Large intestine (tissue), 3 donors: ENCODE data around the gene STX8. TPM values are rescaled to one million over a fixed set of nuclear protein-coding genes. Genes with fewer than 3 reads are reported as not detected.

ENCODE experiments used
- DNase-seq, 2 donors: peaks; one replicate each; pipeline versions ENCODE4 v3.0.0 to v3.0.0-alpha.2; 2013
- H3K27ac ChIP-seq: one replicate; pipeline ENCODE4 v1.5.1; 2013; ENCODE audit warnings: low read length
- H3K27me3 ChIP-seq: 2 replicates; pipeline ENCODE4 v1.6.1; 2013; ENCODE audit warnings: low read length; ENCODE audit not compliant: control insufficient read depth, insufficient read depth
- H3K36me3 ChIP-seq: 2 replicates; pipeline ENCODE4 v1.6.1; 2013; ENCODE audit warnings: low read length; ENCODE audit not compliant: control insufficient read depth, insufficient read depth
- H3K4me1 ChIP-seq: one replicate; pipeline ENCODE4 v1.6.1; 2013; ENCODE audit warnings: low read length; ENCODE audit not compliant: control insufficient read depth, insufficient read depth
- H3K4me3 ChIP-seq: one replicate; pipeline ENCODE4 v1.5.1; 2013; ENCODE audit warnings: low read length
- H3K9me3 ChIP-seq: one replicate; pipeline ENCODE4 v1.6.1; 2013; ENCODE audit warnings: mild to moderate bottlenecking, low read depth, low read length, moderate library complexity; ENCODE audit not compliant: control insufficient read depth
- WGBS: methylation state at CpG from one replicate; pipeline ENCODE4 v1.1.5; 2013; ENCODE audit warnings: low lambda C conversion rate; ENCODE audit not compliant: insufficient coverage; 5-methylcytosine and 5-hydroxymethylcytosine counted together
- polyA plus RNA-seq: library from polyadenylated mRNA; unstranded; fragments of 120-200 nt; gene quantifications from one replicate; pipeline ENCODE4 v1.2.1, GENCODE V29; 2013

Gene STX8
- polyA plus RNA-seq, 1 donor, result 53.6 TPM

DNA sequence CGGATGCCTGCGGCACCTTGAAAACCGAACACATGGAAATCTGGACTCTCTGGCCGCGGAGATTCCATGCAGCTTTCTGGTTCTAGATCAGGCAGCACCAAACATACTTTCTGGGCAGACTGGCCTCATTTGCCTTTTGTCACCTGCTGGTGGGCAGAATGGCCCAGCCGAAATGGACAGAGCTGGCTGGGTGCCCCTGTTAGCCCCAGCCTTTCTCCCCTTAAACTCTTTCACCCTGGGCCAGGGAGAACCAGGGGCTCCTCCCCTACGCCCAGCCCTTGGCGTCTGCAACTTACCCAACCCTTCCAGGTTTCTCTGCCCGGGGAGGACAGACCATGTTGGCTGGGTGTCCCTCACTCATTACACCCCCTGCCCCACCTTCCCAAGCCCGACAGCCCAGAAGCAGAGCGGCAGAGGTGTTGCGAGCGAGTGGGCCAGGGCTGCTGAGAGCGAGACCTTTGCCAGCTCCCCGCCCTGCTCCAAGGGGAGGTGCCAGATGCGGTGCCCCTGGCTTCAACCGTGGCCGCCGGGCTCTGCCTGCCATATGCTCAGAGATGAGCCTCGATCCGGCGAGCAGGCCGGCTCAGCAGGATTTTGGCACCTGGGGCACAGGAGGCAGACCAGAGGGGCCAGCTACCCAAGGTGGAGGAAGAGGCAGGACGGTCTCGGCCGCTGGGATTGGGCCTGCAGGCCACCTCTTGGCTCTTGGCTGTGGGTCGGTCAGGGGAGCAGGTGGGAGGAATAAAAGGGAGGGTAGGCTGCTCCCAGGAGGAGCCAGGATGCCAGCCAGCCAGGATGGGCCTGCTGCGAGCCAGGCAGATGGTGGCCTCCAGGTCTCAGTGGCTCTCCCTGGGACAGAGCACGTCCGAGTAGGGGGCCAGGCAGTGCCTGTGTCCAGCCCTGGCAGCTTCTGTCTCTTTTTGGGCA lies 363.0 kb downstream of the STX8 start:
- no peak for DNase-seq
- no peak overlapping the region for H3K4me3 ChIP-seq
- no peaks in the 10 kb centered on the region for H3K36me3 ChIP-seq
- WGBS, result no CpG with 5 or more reads among the region's 30 CpGs
- no peaks in the 10 kb centered on the region for H3K27me3 ChIP-seq
- H3K27ac ChIP-seq, result no peak overlapping the region
- H3K9me3 ChIP-seq, result peaks cover 13% of the 10 kb centered on the region
- no peaks in the 10 kb centered on the region for H3K4me1 ChIP-seq

DNA sequence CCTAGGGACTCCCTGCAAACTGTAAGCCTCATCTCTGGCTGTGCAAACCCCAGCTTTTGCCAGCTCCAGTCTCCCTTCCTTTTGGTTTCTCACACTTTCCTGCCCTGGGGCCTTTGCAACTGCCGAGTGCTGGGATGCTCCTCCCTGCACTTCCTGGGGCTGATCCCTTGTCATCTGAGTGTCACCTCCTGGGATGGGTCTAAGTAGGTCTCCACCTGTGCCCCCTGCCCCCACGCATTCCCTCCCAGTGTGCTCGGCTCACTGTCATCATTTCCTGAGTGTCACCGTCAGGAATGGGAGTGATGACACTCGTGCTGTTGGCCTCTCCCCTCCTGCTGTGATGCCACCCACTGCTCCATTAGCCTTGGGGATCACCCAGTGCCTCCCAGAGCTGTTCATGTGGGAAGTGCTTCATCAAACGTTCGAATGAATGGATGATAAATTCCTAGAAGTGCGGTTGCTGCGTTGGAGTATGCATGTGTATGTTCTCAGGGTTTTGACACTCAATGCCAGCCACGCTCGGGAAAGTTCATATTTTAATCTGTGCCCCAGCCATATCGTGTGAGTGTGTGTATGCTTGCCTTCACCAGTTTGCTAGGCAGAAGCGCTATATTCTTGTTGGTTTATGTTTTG lies 364.4 kb downstream of the STX8 start:
- H3K4me3 ChIP-seq, result no peak overlapping the region
- DNase-seq, result no peak
- no peaks in the 10 kb centered on the region for H3K27me3 ChIP-seq
- peaks cover 14% of the 10 kb centered on the region for H3K4me1 ChIP-seq
- H3K36me3 ChIP-seq, result no peaks in the 10 kb centered on the region
- WGBS, result no CpG with 5 or more reads among the region's 13 CpGs
- H3K9me3 ChIP-seq, result peaks cover 12% of the 10 kb centered on the region
- H3K27ac ChIP-seq, result no peak overlapping the region

DNA sequence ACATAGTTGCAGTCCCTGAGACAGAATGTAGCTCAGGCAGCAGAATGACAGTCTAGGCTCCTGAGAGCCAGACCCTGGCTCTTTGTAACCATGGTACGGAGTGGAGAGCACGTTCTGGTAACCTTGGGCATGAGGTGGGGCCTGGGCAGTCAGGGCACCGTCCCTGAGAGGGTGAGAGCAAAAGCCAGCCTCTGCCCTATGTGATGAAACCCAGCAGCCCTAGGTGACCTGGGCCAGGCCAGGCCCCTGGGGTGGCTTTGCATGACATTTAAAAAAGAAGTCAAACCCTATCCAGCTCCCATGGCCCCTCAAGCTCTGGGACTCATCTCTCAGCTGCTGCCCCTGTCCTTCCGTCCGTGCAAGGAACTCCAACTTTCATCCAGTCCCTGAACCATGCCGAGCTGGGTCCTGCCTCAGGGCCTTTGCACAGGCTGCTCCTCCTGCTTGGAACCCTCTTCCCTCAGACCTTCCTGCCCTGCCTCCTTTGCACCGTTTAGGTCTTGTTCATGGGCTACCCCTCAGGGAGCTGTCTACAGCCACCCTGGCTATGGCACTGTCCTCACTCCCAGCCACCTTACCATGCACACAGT lies 365.7 kb downstream of the STX8 start:
- no peak for DNase-seq
- WGBS, result 92% methylated on average over 2 of the region's 7 CpGs
- H3K27me3 ChIP-seq, result no peaks in the 10 kb centered on the region
- H3K9me3 ChIP-seq, result peaks cover under 1% of the 10 kb centered on the region
- peaks cover 22% of the 10 kb centered on the region for H3K4me1 ChIP-seq
- H3K4me3 ChIP-seq, result no peak overlapping the region
- H3K27ac ChIP-seq, result no peak overlapping the region
- no peaks in the 10 kb centered on the region for H3K36me3 ChIP-seq

DNA sequence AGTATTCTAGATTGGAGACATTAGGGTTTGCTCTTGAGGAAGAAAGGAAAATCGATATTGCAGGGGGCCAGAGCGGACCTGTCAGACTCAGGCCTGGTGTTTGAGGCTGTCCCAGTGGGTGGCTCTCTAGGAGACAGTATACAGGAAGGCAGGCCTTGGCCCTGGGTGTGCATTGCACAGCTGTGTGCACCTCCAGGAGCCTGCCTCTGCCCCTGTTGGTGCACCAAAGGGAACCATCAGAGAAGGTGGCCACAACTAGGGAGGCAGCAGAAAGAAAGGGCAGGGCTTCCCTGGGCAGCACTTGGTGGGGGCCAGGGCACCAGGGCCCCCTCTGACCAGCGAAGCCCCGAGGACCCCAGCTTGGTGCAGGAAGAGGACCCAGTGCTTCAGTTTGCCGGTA lies 366.3 kb downstream of the STX8 start:
- no CpG with 5 or more reads among the region's 5 CpGs for WGBS
- no peak for DNase-seq

DNA sequence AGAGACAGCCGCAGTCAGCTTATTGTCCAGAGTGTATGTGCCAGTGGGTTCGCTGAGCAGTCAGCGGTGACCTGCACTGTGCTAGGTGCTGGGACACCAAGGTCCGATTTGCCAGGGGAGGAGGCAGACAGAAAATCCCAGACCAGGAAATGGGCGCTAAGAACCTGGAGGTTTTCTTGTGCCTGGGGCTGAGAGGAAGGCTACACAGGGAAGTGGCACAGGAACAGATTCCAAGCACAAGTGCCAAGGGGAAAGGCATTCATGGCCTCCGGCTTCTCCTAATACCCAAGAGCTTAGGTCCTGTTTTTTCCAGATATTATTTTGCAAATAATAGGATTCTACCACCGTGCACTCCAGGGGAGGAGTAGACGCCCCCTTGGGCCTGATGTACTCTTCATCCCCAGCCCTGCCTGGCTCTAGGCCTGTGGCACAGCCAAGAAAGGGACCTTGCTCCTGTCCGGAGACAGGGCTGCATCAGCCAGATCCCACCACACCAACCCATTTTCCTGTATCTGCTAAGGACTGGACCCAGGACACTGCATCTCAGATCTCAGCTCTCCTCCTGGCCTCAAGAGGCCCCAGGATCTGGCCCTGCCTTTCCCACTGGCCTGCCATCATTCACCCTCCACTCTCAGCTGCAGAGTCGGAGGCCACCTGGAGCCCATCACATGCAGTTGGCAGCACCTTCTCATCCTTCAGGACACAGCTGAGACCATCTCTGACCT lies 367.1 kb downstream of the STX8 start:
- Histone ChIP-seq H3K27ac (no peak overlapping the region), H3K9me3 (no peaks in the 10 kb centered on the region), H3K27me3 (no peaks in the 10 kb centered on the region), H3K4me1 (peaks cover 22% of the 10 kb centered on the region), H3K36me3 (no peaks in the 10 kb centered on the region), H3K4me3 (no peak overlapping the region)
- WGBS, result no CpG with 5 or more reads among the region's 10 CpGs
- DNase-seq, result no peak

More for the DNA sequence above, 366.3 kb downstream of the STX8 start:
- H3K9me3 ChIP-seq, result no peaks in the 10 kb centered on the region
- H3K36me3 ChIP-seq, result no peaks in the 10 kb centered on the region
- H3K27ac ChIP-seq, result no peak overlapping the region
- peaks cover 22% of the 10 kb centered on the region for H3K4me1 ChIP-seq
- H3K27me3 ChIP-seq, result no peaks in the 10 kb centered on the region
- H3K4me3 ChIP-seq, result no peak overlapping the region

DNA sequence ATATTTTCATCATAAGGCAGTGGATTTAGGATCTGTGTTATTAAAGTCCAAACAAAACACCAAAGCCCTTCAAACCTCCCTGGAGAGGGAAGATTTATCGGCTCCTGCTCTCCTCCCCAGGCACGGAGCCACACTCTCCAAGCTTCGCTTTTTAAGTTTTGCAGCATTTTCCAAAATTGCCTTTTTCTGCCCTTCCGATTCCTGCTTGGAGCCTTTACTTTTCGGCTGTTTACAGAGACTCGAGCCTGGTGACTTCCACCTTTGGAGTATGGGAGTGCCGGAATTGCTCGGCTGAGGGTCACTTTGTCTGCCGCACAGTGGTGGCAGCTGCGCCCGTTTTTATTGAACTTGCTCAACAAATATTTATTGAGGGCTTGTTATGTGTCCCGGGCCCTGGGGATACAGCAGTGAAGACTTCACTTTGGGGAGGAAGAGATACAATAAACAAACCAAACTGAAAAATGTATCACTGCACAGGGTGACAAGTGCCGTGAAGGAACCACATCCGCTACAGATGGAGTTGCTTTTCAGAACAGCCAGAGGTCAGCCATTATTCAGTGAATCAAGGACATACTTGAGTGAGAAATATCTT lies 368.8 kb downstream of the STX8 start:
- WGBS, result no CpG with 5 or more reads among the region's 14 CpGs
- Histone ChIP-seq H3K27me3 (no peaks in the 10 kb centered on the region), H3K4me3 (no peak overlapping the region), H3K4me1 (peaks cover 22% of the 10 kb centered on the region), H3K9me3 (no peaks in the 10 kb centered on the region), H3K27ac (peak overlapping the region; percentile 46), H3K36me3 (no peaks in the 10 kb centered on the region)
- peak; percentile 54 to 74 for DNase-seq

DNA sequence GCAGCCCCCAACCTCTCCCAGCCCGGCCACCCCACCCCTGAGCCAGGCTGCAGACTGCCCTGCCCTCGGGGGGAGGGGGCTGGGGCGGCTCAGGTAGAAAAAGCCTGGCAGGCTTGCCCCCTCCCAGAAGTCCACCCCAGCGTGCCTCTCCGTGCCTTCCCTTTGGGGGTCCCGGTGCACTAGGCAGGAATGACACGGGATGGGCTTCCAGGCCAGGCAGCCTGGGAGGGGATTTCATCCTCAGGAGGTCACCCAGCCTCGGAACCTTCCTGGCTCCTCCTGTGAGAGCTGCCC lies 369.3 kb downstream of the STX8 start:
- no peak for DNase-seq
- Histone ChIP-seq H3K4me1 (peaks cover 22% of the 10 kb centered on the region), H3K27me3 (no peaks in the 10 kb centered on the region), H3K9me3 (no peaks in the 10 kb centered on the region), H3K4me3 (no peak overlapping the region), H3K36me3 (no peaks in the 10 kb centered on the region), H3K27ac (peak overlapping the region; percentile 46)
- no CpG with 5 or more reads among the region's 8 CpGs for WGBS

DNA sequence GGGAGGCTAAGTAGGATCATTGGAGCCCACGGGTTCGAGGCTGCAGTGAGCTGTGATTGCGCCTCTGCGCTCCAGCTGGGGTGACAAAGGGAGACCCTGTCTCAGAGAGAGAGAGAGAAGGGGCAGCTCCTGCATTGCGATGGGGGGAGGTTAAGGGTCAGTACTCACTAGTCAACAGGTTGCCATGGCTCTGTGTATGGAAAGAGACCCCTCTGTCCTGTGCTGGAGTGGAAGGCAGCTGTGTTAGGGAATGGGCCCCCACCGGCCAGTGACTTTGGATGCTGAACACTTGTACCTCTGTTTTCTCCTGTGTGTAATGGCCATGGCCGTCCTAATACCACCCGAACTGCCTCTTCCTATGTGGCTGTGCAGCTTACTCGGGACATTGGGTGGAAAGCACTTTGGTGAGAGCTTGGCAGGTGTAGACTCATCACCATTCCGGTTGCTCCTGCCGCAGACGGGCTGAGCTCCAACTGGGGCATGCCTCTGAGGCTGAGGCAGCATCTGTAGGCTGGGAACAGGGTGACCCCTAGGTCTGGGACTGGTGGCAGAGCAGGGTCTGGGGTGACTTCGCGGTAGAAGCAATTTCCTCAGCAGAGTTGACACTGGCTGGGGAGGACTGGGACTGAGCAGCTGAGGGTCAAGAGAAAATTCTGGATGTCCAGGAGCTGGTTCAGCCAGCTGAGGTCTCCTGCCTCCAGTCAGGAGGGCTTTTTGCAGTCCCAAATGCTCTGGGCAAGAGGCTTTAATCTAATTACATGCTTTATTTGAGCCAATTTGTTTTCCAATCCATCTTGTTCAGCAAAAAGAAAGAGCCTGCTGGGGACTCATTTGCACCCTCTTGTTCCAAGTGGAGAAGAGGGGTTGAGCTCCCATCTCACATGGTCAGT lies 369.9 kb downstream of the STX8 start:
- Histone ChIP-seq H3K9me3 (no peaks in the 10 kb centered on the region), H3K27ac (no peak overlapping the region), H3K4me3 (no peak overlapping the region), H3K4me1 (peaks cover 22% of the 10 kb centered on the region), H3K27me3 (no peaks in the 10 kb centered on the region), H3K36me3 (no peaks in the 10 kb centered on the region)
- DNase-seq, result no peak
- no CpG with 5 or more reads among the region's 14 CpGs for WGBS

DNA sequence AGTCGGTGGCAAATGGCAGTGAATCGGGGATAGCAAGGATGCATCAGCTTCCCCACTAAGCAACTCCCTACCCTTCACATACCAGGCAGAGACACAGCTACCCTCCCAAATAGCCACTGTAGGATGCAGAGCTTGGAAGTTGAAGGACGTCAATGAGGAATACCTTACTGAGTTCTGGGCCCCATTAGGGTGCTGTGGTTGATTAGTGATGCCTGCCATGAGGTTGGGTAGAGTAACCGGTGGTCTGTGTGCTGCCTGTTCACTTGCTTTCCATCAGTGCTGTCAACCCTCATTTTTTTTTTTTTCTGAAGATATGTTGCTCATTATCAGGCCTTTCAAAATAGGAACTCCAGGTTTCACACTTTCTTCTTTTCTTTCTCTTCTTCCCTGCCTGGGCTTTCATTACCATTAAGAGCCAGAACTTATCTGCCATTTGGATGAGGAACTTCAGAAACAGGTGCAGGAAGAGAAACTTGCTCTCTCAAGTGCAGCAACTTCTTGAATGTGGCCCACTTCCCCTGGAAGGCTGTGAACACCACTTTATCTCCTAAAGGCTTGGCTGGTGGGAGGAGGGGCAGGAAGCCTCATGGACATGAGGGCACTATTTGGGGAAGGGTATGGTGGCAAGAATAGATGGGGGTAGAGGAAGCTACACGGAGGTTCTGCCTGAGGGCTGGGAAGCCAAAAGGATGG lies 370.8 kb downstream of the STX8 start:
- Histone ChIP-seq H3K27ac (no peak overlapping the region), H3K4me1 (peaks cover 22% of the 10 kb centered on the region), H3K4me3 (no peak overlapping the region), H3K36me3 (no peaks in the 10 kb centered on the region), H3K9me3 (no peaks in the 10 kb centered on the region), H3K27me3 (no peaks in the 10 kb centered on the region)
- WGBS, result no CpG with 5 or more reads among the region's 5 CpGs
- DNase-seq, result no peak
